Measurements from ENCODE around the gene PDGFB.

The PDGFB gene

DNA sequence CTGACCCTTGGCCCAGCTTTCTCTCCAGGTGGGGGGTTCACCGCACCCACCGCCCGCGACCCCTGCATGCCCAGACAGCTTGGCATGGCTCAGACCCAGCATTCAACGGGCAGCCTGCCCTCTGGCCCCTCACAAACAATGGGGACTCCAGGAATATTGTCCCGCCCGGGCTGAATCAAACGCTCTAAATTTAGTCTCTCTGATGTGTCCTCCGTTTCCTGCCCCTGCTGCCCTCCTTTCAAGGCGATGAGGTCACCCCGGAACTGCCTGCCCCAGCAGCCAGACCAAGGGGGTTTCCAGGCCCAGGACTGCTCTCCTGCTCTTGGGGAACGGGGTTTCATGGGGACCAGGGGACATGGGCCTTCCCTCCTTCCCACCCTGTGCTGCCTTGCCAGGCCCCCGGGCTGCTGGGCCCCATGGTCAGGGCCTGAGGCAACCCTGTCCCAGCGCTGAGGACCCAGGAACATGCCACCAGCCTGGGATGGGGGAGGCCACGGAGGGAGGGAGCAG is 10.1 kb upstream of the PDGFB start:
- H3K4me3 ChIP-seq (ENCODE audit: low read depth, low read length), result no peak overlapping the region

- no peak overlapping the region for H3K4me3 ChIP-seq (ENCODE audit: low read depth, low read length)
These were observed 9.3 kb upstream of the PDGFB start for GRCh38 chr22:39254122-39254521.

- no peak overlapping the region for H3K4me3 ChIP-seq (ENCODE audit: low read depth, low read length)
These were observed 8.8 kb upstream of the PDGFB start for GRCh38 chr22:39253435-39254070.

GRCh38 chr22:39252461-39253434 is 8.0 kb upstream of the PDGFB start:
- H3K4me3 ChIP-seq (ENCODE audit: low read depth, low read length), result no peak overlapping the region

GRCh38 chr22:39251762-39252460 is 7.1 kb upstream of the PDGFB start:
- H3K4me3 ChIP-seq (ENCODE audit: low read depth, low read length), result no peak overlapping the region

DNA sequence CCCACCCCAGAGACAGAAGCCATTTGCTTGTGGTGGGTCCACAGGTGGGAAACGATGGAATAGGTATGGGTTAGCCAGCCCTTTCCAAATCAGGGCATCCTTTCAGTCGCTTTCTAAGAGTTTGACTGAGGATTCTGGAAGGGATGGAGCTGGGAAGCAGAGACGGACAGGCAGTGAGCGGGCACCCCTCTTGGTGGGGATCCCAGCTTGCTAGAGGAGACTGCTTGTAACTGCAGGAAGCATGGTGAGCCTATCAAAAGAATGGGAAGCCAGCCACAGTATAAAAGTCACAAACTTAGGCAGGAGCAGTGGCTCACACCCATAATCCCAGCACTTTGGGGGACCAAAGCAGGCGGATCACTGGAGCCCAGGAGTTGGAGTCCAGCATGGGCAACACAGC is 6.1 kb upstream of the PDGFB start:
- H3K4me3 ChIP-seq (ENCODE audit: low read depth, low read length), result no peak overlapping the region

DNA sequence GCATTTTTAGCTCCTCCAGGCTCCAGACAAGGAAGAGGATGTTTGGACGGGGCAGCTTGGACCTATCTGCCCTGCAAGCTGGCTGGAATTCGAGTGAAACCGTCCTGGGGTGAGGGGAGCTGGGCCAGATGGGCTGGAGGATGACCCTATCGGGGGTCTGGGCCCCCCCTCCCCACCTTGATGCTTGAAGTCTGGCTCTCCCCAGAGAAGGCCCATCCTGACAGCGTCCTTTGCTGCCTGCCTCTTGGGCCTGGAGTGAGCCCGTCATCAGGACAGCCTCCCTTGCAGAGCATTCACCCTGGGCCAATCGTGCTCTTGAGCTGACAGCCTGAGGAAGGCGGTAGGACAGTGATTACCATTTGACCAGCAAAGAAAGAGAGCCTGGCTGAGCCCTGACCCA is 5.3 kb upstream of the PDGFB start:
- H3K4me3 ChIP-seq (ENCODE audit: low read depth, low read length), result no peak overlapping the region

GRCh38 chr22:39249086-39249704 is 4.4 kb upstream of the PDGFB start:
- H3K4me3 ChIP-seq (ENCODE audit: low read depth, low read length), result no peak overlapping the region

- no peak overlapping the region for H3K4me3 ChIP-seq (ENCODE audit: low read depth, low read length)
These were observed 3.5 kb upstream of the PDGFB start for GRCh38 chr22:39248254-39248653.

DNA sequence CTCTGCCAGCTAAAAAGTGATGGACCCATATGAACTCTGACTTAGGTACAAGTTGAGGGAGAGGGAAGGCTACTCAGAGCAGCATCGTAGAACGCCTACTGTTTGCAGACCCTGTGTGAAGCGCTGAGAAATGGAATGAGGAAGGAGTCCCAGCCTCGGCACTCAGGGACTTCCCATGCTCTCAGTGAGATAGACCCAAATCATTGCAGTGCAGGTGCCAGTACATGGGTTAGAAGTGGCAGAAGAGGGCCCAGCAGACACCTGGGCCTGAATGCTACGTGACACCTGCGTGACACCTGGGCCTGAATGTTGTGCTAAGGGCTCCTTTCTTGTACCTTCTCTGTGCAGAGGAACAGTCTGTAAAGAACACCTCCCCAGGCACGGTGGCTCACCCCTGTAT is 2.6 kb upstream of the PDGFB start:
- H3K4me3 ChIP-seq (ENCODE audit: low read depth, low read length), result no peak overlapping the region

DNA sequence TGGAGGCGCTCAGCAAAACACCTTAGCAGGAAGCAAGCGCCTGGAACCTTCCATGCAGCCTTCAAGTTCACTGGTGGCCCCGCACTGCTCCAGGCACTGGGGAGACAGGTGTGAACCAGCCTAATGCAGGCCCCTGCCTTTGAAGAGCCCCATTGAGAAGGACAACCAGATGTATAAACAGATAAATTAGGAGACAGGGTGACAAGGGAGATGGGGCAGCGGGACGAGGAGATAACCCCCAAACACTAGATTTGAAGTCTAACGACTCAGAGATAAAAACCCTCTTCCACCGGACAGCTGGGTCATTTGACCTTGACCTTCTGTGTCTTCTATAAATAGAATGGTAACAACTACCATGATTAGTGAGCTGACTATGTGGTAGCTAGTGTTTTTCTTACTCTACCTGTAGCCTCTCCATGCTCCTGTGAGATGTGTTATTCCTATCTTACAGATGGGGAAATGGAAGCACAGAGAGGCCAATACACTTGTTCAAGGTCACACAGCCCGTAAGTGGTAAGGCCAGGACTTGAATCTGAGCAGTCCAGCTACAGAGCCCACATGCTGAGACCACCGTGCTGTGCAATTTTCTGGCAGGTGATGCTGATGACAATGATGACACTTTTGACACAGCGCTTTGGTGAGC is 2.0 kb upstream of the PDGFB start:
- H3K4me3 ChIP-seq (ENCODE audit: low read depth, low read length), result no peak overlapping the region

DNA sequence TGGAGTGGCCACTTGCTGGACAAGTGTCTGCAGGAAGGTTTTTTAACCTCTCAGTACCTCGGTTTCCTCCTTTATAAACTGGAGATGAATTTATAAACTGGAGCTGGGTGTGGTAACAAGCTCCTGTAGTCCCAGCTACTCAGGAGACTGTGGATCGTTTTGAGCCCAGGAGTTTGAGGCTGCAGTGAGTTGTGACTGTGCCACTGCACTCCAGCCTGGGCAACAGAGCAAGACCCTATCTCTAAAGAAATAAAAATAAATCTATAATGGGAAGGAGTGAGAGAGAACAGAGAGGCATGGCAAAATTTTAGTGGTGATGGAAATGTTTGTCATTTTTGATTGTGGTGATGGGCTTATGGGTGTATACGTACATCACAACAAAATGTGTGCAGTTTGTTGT is 1.4 kb upstream of the PDGFB start:
- no peak overlapping the region for H3K4me3 ChIP-seq (ENCODE audit: low read depth, low read length)

DNA sequence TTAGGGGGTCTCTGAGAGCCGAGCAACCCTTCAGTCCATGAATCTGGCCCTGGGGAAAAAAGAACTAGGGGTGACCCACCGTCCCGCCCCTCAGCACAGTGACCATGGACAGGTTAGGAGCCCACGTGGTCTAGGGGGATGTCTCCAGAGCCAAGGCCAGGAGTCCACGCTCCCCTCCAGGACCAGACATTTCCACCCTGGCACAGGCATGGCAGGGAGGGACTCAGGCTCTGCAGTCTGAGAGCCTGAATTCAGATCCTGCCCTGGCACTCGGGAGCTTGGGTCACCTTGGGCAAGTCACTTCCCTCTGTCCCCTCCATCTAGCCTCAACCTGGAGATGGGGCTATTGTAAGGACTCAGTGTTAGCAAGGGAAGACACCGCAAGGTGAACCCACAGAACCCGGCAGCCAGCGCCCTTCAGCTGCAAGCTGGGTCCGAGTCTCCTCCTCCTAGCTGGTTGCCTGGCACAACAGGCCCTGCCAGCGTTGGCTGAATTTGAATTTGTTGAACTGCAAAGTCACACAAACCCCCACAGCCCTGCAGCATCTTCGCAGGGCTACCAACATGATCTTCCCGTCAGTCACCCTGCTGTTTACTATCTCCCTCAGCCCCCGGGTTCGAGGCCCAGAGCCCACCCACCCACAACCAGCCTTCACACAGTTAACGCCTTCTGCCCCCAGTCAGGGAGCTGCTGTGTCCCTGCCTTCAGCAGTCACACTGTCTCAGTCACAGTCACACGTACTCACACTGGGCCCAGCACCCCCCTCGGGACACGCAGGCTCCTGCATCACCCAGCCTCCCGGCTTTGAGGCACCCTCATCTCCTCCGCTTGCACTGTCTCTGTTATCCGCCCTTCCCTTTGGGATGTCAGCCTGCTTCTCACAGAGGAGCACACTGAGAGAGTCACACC is 603 bp upstream of the PDGFB start:
- H3K4me3 ChIP-seq (ENCODE audit: low read depth, low read length), result no peak overlapping the region

DNA sequence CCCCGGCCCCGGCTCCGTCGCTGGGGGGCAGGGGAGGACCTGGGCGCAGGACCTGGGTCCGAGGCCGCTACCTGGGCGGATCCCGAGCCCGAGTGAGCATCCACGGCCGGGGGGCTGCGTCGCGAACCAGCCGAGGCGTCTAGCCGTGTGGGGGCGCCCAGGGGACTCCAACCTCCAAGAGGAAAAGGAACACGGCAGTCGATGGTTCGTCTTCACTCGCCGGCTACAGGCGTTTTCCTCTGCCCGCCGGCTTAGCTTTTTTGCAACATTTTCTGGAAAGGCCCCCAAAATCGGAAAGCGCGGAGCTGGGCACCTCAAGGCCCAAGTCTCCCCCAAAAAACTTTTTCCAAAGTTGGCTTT is 666 bp downstream of the PDGFB start:
- peak overlapping the region; percentile 34 for H3K4me3 ChIP-seq (ENCODE audit: low read depth, low read length)

GRCh38 chr22:39243439-39244135 is 1.2 kb downstream of the PDGFB start:
- H3K4me3 ChIP-seq (ENCODE audit: low read depth, low read length), result peak overlapping the region; percentile 43

DNA sequence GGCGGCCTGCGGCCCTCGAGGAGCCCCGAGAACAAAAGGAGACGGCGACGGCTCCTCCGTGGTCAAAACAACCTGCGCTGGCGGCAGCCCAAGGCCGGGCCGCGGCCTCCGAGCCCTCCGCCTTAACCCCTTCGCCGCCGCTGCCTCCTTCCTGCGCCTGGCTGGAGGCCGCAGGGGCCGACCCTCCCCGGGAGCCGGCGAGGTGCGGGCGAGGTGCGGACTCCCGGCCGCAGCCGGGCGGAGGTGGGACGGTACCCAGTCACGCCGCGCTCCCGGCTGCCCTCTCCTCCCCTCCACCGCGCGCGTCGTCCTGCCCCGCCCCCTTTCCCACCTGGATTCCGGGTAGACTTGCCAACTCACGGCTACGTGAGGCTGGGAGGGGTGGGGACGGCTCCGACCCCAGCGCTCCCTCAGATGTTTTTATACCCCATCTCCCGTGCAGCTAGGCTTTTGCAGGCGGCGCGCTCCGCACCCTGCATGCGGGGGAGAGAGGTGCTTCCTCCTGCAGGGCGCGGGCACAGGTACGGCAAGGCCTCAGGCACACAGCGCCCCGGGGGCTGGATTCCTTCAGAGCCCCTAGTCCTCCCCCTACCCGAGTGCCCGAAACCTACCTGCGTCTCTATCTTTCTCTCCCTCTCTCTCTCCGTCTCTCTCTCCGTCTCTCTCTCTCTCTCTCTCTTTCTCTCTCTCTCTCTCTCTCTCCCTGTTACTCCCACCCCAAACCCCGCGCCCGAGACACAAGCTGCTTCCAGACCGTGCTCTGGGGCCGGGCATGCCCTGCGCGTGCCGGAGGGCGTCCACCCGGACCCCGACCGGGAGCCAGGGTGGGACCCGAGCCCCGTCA is 2.0 kb downstream of the PDGFB start:
- H3K4me3 ChIP-seq (ENCODE audit: low read depth, low read length), result peak overlapping the region; percentile 43

DNA sequence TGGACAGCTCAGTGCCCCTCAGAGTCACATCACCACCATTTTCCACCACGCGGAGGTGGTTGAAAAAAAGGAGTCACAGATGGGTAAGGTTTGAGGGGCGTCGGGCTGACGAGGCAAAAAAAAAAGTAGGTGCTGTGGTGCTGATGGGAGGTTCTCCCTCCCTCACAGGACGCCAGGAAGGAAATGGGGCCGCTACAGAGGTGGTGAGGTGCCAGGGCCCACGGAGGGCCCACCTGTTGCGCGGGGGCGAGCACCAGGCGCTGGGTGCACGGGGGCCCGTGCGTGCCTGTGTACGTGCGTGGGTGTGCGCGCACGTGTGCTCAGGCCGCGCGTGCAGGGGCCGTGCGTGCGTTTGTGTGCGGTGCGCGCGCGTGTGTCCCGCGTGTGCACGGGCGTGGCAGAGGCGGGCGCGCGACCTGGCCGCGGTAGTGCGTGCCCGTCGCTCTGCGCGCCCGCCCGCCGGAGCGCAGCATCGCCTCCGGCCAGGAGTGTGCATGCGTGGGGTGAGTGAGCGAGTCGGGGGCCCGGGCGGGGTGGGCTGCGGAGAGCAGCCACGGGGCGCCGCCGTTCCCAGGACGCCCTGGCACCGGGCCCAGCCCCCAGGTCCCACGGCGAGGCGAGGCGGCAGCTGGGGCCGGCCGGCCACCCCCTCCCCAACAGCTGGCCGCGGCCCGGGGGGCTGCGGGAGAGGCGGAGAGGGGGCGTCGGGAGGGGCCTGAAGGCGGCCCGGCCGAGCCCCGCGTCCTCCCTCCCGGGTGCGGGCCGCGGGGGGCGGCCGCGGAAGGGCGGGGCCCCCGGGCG is 2.8 kb downstream of the PDGFB start:
- no peak overlapping the region for H3K4me3 ChIP-seq (ENCODE audit: low read depth, low read length)

Measured in iPS-11a (cell line).